Endothelial cell of umbilical vein (primary cell): ENCODE measurements around the gene RNASEH2C. TPM values are rescaled to one million over a fixed set of nuclear protein-coding genes. Genes with fewer than 3 reads are reported as not detected.

Experiments used
- BruUV-seq: library from RNA; stranded (reverse); fragments of 400-500 nt; replicated peaks from 2 replicates; lab custom pipeline; 2021; lab: Mats Ljungman, UMichigan
- CTCF ChIA-PET: fragments of 300-600, 350-600 bp; sonication (Branson Sonifier 250); formaldehyde crosslinking; loops from one replicate; lab custom pipeline; 2021; ENCODE audit warnings: antibody characterized with exemption, inconsistent platforms; lab: Charles Lee
- POLR2A ChIA-PET: fragments of 300-600, 350-600 bp; sonication (Branson Sonifier 250); formaldehyde crosslinking; loops from one replicate; lab custom pipeline; 2021; ENCODE audit warnings: antibody characterized with exemption, inconsistent platforms; lab: Charles Lee
- DNase-seq: peaks from one replicate; pipeline ENCODE4 v3.0.0-alpha.2; 2011; ENCODE audit warnings: low read depth, low spot score
- FAIRE-seq: peaks from 2 replicates; lab custom pipeline; 2011; peaks lifted over from hg19 to GRCh38; lab: Jason Lieb, UNC
- H2AFZ ChIP-seq: 2 replicates; pipeline ENCODE4 v1.6.0; 2012; ENCODE audit warnings: low read depth, low read length, control low read depth, inconsistent platforms
- H3K27ac ChIP-seq: 2 replicates; pipeline ENCODE4 v1.5.1; 2011; ENCODE audit warnings: low read depth, mild to moderate bottlenecking, control low read depth, low read length, moderate library complexity; ENCODE audit not compliant: insufficient read depth
- H3K27me3 ChIP-seq, 2 experiments: 2 replicates each; pipeline versions ENCODE4 v1.6.0 to v1.6.1; 2011; ENCODE audit warnings: low read length in 2 of 2, mixed read lengths in 1 of 2; ENCODE audit not compliant: control insufficient read depth in 2 of 2, insufficient read depth in 2 of 2
- H3K36me3 ChIP-seq, 2 experiments: 2 replicates in 1 of 2; 3 replicates in 1 of 2; pipeline ENCODE4 v1.5.1; 2011; ENCODE audit warnings: low read length in 2 of 2, mild to moderate bottlenecking in 1 of 2, moderate library complexity in 1 of 2; ENCODE audit not compliant: control insufficient read depth in 2 of 2, insufficient read depth in 2 of 2; ENCODE audit errors: extremely low read depth in 1 of 2
- H3K4me1 ChIP-seq: 3 replicates; pipeline ENCODE4 v1.5.1; 2011; ENCODE audit warnings: mild to moderate bottlenecking, low read length; ENCODE audit not compliant: control insufficient read depth, insufficient read depth; ENCODE audit errors: extremely low read depth
- H3K4me2 ChIP-seq: 2 replicates; pipeline ENCODE4 v1.6.1; 2011; ENCODE audit warnings: low read length, control low read depth, mixed read lengths; ENCODE audit not compliant: insufficient read depth
- H3K4me3 ChIP-seq, 3 experiments: fragments of 200-600 bp in 1 of 3; sonication (generic), shearing (Covaris generic) in 1 of 3; replicated peaks in 1 of 3; 2 replicates each; pipeline ENCODE4 v1.5.1; 2011 to 2016; ENCODE audit warnings: control low read depth in 3 of 3, low read length in 3 of 3, mild to moderate bottlenecking in 2 of 3, inconsistent platforms in 1 of 3, low read depth in 1 of 3, moderate library complexity in 1 of 3; ENCODE audit not compliant: insufficient read depth in 1 of 3
- H3K79me2 ChIP-seq: 2 replicates; pipeline ENCODE4 v1.6.0; 2012; ENCODE audit warnings: low read length, inconsistent platforms; ENCODE audit not compliant: control insufficient read depth, insufficient read depth
- H3K9ac ChIP-seq: replicated peaks from 2 replicates; pipeline ENCODE3; 2011; ENCODE audit warnings: low read length, control low read depth; ENCODE audit not compliant: insufficient read depth; ENCODE audit errors: extremely low read depth
- H3K9me1 ChIP-seq: replicated peaks from 3 replicates; pipeline ENCODE4 v1.6.0; 2011; ENCODE audit warnings: mild to moderate bottlenecking, low read length; ENCODE audit not compliant: control insufficient read depth, insufficient read depth; ENCODE audit errors: extremely low read depth
- H3K9me3 ChIP-seq: replicated peaks from 2 replicates; pipeline ENCODE4 v1.5.1; 2012; ENCODE audit warnings: low read length, inconsistent platforms; ENCODE audit not compliant: control insufficient read depth, insufficient read depth
- H4K20me1 ChIP-seq: replicated peaks from 2 replicates; pipeline ENCODE3; 2011; ENCODE audit warnings: mild to moderate bottlenecking, low read length; ENCODE audit not compliant: control insufficient read depth, insufficient read depth; ENCODE audit errors: extremely low read depth
- FOS ChIP-seq: IDR thresholded peaks from 2 replicates; pipeline ENCODE4 v1.6.1; 2011; ENCODE audit warnings: mild to moderate bottlenecking, low read length, moderate library complexity, borderline replicate concordance; ENCODE audit not compliant: insufficient read depth
- GATA2 ChIP-seq: IDR thresholded peaks from 2 replicates; pipeline ENCODE4 v1.7.0; 2011; ENCODE audit warnings: low read depth, mild to moderate bottlenecking, moderate library complexity, mixed read lengths, low read length; ENCODE audit not compliant: insufficient read length, insufficient read depth
- POLR2A ChIP-seq: IDR thresholded peaks from 2 replicates; pipeline ENCODE4 v1.6.1; 2012; ENCODE audit warnings: low read depth, mild to moderate bottlenecking, control low read depth, low read length
- POLR2AphosphoS5 ChIP-seq: IDR thresholded peaks from 2 replicates; pipeline ENCODE4 v1.6.1; 2012; ENCODE audit warnings: low read depth, mild to moderate bottlenecking, control low read depth, low read length, moderate library complexity; ENCODE audit not compliant: insufficient read depth
- dilution Hi-C: fragments of 300-500 bp; cut with MboI; formaldehyde crosslinking; loops from one replicate; pipeline ENCODE4 v1.15.0; 2019; ENCODE audit warnings: low sequenced_read_pairs; ENCODE audit not compliant: extremely low pct_ligation_motif_present
- intact Hi-C: fragments of 100-400 bp; cut with micrococcal nuclease; formaldehyde crosslinking; loops from one replicate; pipeline ENCODE4 v1.10.0; 2022
- polyA plus RNA-seq, 4 experiments: library from polyadenylated mRNA; depleted of rRNA in 3 of 4; stranded (reverse) in 3 of 4; unstranded in 1 of 4; fragments of >200 nt; gene quantifications; 2 replicates each; pipeline versions ENCODE4 v1.2.1 to v1.2.3, GENCODE V29; 2011 to 2012; ENCODE audit warnings: missing spikeins in 1 of 4
- total RNA-seq: library from RNA; stranded (reverse); gene quantifications from 2 replicates; pipeline ENCODE4 v1.2.3, GENCODE V29; 2021

The RNASEH2C gene
- total and polyA plus RNA-seq, 2 donors (not counting 3 experiments of a cell fraction or from before 2014, with no cell fraction given) = 62.0 to 110 TPM

DNA sequence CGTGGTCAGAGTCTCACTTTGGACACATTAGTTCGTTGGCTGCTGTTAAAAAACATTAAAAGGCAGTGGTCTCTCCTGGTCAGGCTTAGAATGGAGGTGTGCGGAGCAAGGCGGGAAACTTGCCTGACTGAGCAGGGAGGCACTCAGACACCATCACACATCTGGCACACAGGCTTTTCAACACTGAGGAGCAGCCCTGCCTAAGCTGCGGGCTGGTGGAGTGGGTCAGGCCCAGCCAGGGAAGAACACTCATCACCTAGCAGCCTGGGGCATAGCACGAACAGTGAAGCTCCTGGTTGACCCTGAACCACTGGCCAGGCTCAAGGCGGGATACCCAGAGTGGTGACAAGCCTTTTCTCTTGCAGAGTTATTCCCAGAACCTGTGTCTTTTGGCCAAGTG lies 4.3 kb downstream of the RNASEH2C start:
- intact Hi-C loops (no loop called here), dilution Hi-C loops (no loop called here)
- no TSS peak for BruUV-seq
- DNase-seq (no peak), FAIRE-seq (no peak)
- POLR2A ChIA-PET = no interaction called here
- H3K36me3 ChIP-seq = peaks cover 10 to 37% of the 10 kb centered on the region in 2 experiments
- H3K4me3 ChIP-seq = no peak overlapping the region
- no peaks in the 10 kb centered on the region for H3K27me3 ChIP-seq
- H3K4me2 ChIP-seq = no peak overlapping the region
- peaks cover 22% of the 10 kb centered on the region for H3K79me2 ChIP-seq
- no peak overlapping the region for H3K9ac ChIP-seq
- no peak overlapping the region for H3K27ac ChIP-seq
- no peaks in the 10 kb centered on the region for H4K20me1 ChIP-seq
- TF ChIP-seq POLR2A = peak; percentile 32
- TF ChIP-seq GATA2 = no peak
- peaks cover 17% of the 10 kb centered on the region for H3K4me1 ChIP-seq
- no peaks in the 10 kb centered on the region for H3K9me1 ChIP-seq
- CTCF ChIA-PET = no interaction called here
- no peaks in the 10 kb centered on the region for H3K9me3 ChIP-seq
- H2AFZ ChIP-seq = no peak overlapping the region

DNA sequence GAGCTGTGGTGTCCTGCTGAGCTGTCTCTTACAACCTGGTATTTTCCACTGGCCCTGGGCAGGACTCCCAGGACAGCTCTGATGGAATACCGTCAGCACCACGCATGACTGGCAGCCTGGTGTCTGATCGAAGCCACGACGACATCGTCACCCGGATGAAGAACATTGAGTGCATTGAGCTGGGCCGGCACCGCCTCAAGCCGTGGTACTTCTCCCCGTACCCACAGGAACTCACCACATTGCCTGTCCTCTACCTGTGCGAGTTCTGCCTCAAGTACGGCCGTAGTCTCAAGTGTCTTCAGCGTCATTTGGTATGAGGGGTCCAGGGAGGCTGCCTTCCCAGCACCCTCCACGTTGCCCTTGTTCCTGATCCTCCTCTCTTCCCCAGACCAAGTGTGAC lies 6.2 kb downstream of the RNASEH2C start:
- Histone ChIP-seq H3K27ac (no peak overlapping the region), H3K9me1 (no peaks in the 10 kb centered on the region), H3K9ac (no peak overlapping the region), H3K4me1 (peaks cover 13% of the 10 kb centered on the region), H3K4me2 (no peak overlapping the region), H3K4me3 (no peak overlapping the region), H3K9me3 (no peaks in the 10 kb centered on the region), H2AFZ (no peak overlapping the region), H3K36me3 (peaks cover 10 to 37% of the 10 kb centered on the region in 2 experiments), H4K20me1 (no peaks in the 10 kb centered on the region), H3K27me3 (no peaks in the 10 kb centered on the region), H3K79me2 (peaks cover 14% of the 10 kb centered on the region)
- TF ChIP-seq POLR2AphosphoS5 (peak; percentile 8), FOS (no peak)
- no TSS peak for BruUV-seq
- ChIA-PET CTCF (interaction anchor here (1.2 kb wide), 1 partner anchor 9 kb away, joined by 3 read pairs; no protein-coding TSS in a partner anchor), POLR2A (no interaction called here)
- dilution Hi-C loops (no loop called here), intact Hi-C loops (no loop called here)
- FAIRE-seq = no peak
- DNase-seq = no peak
